IPS-15b (cell line): ENCODE data around the gene GPX3.

Experiments used
- H3K27me3 ChIP-seq: one replicate; pipeline ENCODE4 v1.6.1; 2013; ENCODE audit warnings: low read length; ENCODE audit not compliant: control insufficient read depth, insufficient read depth
- H3K36me3 ChIP-seq: one replicate; pipeline ENCODE4 v1.6.1; 2013; ENCODE audit warnings: low read length; ENCODE audit not compliant: control insufficient read depth, insufficient read depth
- H3K4me1 ChIP-seq: one replicate; pipeline ENCODE4 v1.6.1; 2013; ENCODE audit warnings: mild to moderate bottlenecking, low read length; ENCODE audit not compliant: control insufficient read depth, insufficient read depth
- H3K4me3 ChIP-seq: one replicate; pipeline ENCODE4 v1.5.1; 2013; ENCODE audit warnings: low read depth, low read length
- H3K9ac ChIP-seq: one replicate; pipeline ENCODE4 v1.6.1; 2013; ENCODE audit warnings: low read depth, mild to moderate bottlenecking, low read length
- H3K9me3 ChIP-seq: one replicate; pipeline ENCODE4 v1.6.1; 2013; ENCODE audit warnings: mild to moderate bottlenecking, low read length; ENCODE audit not compliant: control insufficient read depth, insufficient read depth

Gene GPX3

GRCh38 chr5:151016700-151017099, 3.7 kb upstream of the GPX3 start:
- no peaks in the 10 kb centered on the region for H3K4me1 ChIP-seq

DNA sequence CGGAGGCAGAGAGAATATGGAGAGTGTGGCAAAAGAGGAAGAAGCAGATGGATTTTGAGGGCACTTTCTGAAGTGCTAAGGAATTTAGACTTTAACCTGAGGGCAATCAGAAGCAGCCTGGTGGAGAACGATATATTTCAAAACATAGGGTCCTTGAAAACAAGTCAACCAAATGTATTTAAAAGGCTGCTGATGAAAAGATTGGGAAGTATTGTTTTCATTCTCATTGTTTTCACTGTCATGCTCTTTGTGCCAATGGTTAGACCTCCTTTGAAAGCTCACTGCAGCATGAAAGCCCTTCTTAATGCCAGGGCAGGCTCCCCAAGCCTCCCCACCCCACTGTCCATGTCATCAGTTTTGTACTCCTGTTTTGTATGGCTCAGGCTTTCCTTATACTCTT, 2.5 kb upstream of the GPX3 start:
- no peaks in the 10 kb centered on the region for H3K4me1 ChIP-seq
- no peak overlapping the region for H3K4me3 ChIP-seq
- peaks cover 26% of the 10 kb centered on the region for H3K27me3 ChIP-seq
- no peaks in the 10 kb centered on the region for H3K9me3 ChIP-seq
- H3K9ac ChIP-seq: no peak overlapping the region
- no peaks in the 10 kb centered on the region for H3K36me3 ChIP-seq

More at GRCh38 chr5:151016700-151017099, 3.7 kb upstream of the GPX3 start:
- H3K4me3 ChIP-seq: no peak overlapping the region
- H3K9ac ChIP-seq: no peak overlapping the region
- peaks cover 20% of the 10 kb centered on the region for H3K27me3 ChIP-seq
- H3K9me3 ChIP-seq: no peaks in the 10 kb centered on the region
- no peaks in the 10 kb centered on the region for H3K36me3 ChIP-seq

DNA sequence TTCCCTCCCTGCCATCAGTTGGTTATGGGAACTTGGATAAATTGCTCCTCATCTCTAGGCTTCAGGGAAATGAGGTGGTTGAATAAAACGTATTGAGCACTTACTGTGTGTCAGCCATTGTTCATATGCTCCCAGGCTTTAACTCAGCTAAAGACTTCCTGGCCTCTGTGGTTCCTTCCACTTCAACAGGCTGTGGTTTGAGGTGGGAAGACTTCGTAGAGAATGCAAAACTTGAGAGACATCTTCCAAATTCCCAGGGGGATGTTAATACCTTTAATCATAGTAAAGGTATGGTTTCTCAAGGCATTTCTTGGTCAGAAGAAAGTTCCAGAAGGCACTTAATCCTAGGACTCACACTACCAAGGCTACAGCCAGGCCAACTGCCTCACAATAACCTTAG, 1.5 kb upstream of the GPX3 start:
- Histone ChIP-seq H3K27me3 (peaks cover 26% of the 10 kb centered on the region), H3K4me1 (no peaks in the 10 kb centered on the region), H3K4me3 (no peak overlapping the region), H3K9ac (no peak overlapping the region), H3K9me3 (no peaks in the 10 kb centered on the region), H3K36me3 (no peaks in the 10 kb centered on the region)

DNA sequence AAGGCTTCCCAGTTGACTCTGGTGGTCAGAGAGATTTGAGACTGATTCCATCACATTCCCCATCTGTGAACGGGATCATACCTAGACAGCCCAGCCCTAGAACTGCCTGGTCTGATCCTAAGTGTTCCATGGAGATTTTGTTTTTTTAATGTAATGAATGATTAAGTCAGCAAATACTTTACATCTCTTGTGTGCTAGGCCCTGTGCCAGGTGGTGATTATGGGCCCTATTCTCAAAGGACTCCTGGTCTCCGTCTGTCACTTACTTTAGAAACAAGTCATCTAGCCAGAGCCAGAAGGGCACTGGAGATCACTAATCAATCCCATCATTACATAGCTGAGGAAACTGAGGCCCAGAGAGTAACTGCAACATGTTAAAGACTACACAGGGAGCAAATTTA, 1.1 kb upstream of the GPX3 start:
- Histone ChIP-seq H3K27me3 (peaks cover 26% of the 10 kb centered on the region), H3K4me1 (no peaks in the 10 kb centered on the region), H3K36me3 (no peaks in the 10 kb centered on the region), H3K9me3 (no peaks in the 10 kb centered on the region), H3K4me3 (no peak overlapping the region), H3K9ac (no peak overlapping the region)

DNA sequence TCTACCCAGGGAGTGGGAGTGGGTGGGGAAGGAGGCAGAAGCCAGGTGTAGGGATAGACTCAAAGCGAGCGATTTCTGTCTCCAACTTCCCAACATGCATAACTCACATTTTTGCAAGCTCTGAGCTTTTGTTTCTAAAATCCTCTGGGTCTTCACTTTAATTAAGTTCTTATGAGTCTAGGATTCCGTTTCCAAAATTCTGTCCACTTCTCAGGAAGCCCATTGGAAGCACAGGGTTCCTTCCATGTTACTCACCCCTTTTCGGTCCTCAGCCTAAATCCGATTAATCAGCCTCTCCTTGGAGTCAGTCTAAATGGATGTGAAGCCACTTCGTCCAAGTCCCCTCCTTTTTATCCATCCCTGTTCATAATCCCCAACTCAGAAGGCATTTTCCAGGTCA, 1.4 kb downstream of the GPX3 start:
- no peak overlapping the region for H3K4me3 ChIP-seq

DNA sequence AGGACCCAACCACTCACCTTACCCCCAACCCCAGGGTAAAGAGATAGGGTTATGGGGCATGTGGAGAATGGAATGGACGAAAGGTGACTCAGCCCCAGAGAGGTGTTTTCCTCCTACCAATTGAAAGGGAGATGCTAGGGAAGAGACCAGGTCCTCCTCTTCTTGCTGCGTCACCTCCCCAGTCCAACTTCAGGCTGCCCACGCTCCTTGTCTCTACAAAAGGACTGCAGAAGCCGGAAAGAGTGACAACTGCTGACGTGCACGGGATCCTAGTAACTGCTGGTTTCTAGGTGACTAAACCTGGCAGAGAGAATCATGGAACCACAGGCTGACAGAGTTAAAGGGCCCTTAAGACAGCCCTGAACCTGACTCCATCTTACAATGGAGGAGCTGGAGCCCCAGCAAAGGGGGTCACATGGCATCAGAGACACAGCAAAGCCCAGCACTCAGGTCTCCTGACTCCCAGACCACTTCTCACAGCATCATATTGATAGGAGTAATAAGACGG, 2.2 kb downstream of the GPX3 start:
- Histone ChIP-seq H3K9me3 (no peaks in the 10 kb centered on the region), H3K4me3 (no peak overlapping the region), H3K4me1 (no peaks in the 10 kb centered on the region), H3K36me3 (peaks cover 2% of the 10 kb centered on the region), H3K9ac (no peak overlapping the region), H3K27me3 (peaks cover 26% of the 10 kb centered on the region)

More for the DNA sequence above, 1.4 kb downstream of the GPX3 start:
- Histone ChIP-seq H3K4me1 (no peaks in the 10 kb centered on the region), H3K27me3 (peaks cover 26% of the 10 kb centered on the region), H3K36me3 (peaks cover 2% of the 10 kb centered on the region), H3K9me3 (no peaks in the 10 kb centered on the region), H3K9ac (no peak overlapping the region)

DNA sequence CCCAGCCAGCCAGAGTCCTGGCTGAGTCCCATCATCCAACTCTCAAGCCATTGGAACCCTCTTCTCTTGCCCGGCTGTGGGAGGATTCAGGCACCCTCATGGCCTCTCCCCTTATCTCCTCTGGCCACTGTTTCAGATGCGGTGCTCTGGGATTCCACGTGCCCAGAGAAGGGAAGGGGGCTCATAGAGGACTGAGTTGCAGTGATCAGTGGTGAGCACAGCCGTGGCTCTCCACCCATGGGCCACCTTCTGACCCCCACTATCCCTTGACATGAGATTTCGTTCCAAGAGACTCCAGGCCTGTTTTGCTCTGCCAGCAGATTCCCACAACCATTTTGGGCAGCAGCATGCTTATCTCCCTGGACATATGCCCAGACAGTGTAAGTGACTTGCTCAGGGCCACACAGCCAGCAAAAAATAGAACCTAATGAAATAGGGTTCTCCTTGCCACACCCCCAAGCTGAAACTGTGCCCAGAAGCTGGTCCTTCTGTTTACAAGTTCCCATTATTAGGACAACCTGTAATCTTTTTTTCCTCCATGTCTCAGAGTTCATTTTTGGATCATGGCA, 2.7 kb downstream of the GPX3 start:
- no peaks in the 10 kb centered on the region for H3K9me3 ChIP-seq
- H3K9ac ChIP-seq: no peak overlapping the region
- H3K36me3 ChIP-seq: peaks cover 2% of the 10 kb centered on the region
- no peak overlapping the region for H3K4me3 ChIP-seq
- peaks cover 26% of the 10 kb centered on the region for H3K27me3 ChIP-seq
- H3K4me1 ChIP-seq: no peaks in the 10 kb centered on the region

DNA sequence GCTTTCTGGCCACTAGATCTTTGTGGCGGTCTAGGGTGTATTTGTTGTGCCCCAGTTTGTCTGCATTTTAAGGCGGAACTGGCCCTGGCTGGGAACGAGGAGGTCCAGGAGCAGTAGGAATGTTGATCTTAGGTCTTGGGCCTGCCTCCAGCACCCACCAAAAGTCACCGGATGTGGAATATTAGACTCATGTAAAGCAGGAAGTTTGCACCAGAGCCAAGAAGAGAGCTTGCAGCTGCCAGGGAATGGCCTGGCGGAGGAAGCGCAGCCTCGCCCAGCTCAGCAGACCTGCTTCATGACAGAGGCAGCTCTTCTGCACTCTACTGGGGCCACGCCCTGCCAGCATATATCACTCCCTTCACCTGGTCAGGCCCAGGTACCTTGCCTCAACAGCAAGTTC, 3.3 kb downstream of the GPX3 start:
- Histone ChIP-seq H3K36me3 (peaks cover 6% of the 10 kb centered on the region), H3K9me3 (no peaks in the 10 kb centered on the region), H3K9ac (no peak overlapping the region), H3K4me3 (no peak overlapping the region), H3K4me1 (no peaks in the 10 kb centered on the region), H3K27me3 (peaks cover 20% of the 10 kb centered on the region)

- H3K36me3 ChIP-seq: peaks cover 12% of the 10 kb centered on the region
- no peaks in the 10 kb centered on the region for H3K9me3 ChIP-seq
- peaks cover 14% of the 10 kb centered on the region for H3K27me3 ChIP-seq
- H3K4me3 ChIP-seq: no peak overlapping the region
- H3K9ac ChIP-seq: no peak overlapping the region
- no peaks in the 10 kb centered on the region for H3K4me1 ChIP-seq
These were observed 4.3 kb downstream of the GPX3 start for GRCh38 chr5:151024440-151025249.

DNA sequence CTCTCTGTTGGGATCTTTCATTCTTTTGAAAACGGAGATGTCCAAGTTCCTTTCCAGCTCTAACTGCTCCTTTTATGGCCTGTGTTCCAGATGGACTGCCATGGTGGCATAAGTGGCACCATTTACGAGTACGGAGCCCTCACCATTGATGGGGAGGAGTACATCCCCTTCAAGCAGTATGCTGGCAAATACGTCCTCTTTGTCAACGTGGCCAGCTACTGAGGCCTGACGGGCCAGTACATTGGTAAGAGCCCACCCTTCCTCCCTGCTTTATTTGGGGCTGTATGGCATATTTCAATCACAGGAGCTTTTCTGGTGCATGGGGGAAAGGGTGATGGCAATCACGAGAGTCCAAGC, 4.8 kb downstream of the GPX3 start:
- Histone ChIP-seq H3K27me3 (peaks cover 14% of the 10 kb centered on the region), H3K9me3 (no peaks in the 10 kb centered on the region), H3K4me1 (no peaks in the 10 kb centered on the region), H3K9ac (no peak overlapping the region), H3K36me3 (peaks cover 12% of the 10 kb centered on the region), H3K4me3 (no peak overlapping the region)

GRCh38 chr5:151026088-151026487, 5.7 kb downstream of the GPX3 start:
- Histone ChIP-seq H3K4me1 (no peaks in the 10 kb centered on the region), H3K36me3 (peaks cover 12% of the 10 kb centered on the region), H3K4me3 (no peak overlapping the region), H3K27me3 (peaks cover 12% of the 10 kb centered on the region), H3K9ac (no peak overlapping the region), H3K9me3 (no peaks in the 10 kb centered on the region)

GRCh38 chr5:151026679-151027078, 6.3 kb downstream of the GPX3 start:
- no peaks in the 10 kb centered on the region for H3K9me3 ChIP-seq
- H3K27me3 ChIP-seq: peaks cover 6% of the 10 kb centered on the region
- peaks cover 12% of the 10 kb centered on the region for H3K36me3 ChIP-seq
- no peaks in the 10 kb centered on the region for H3K4me1 ChIP-seq
- H3K4me3 ChIP-seq: no peak overlapping the region
- no peak overlapping the region for H3K9ac ChIP-seq
